Measurements from ENCODE around the gene TNS1. TPM values are rescaled to one million over a fixed set of nuclear protein-coding genes. Genes with fewer than 3 reads are reported as not detected.

Gene TNS1
- total RNA-seq, 1 donor from 2014 or later, result 0.24 TPM

DNA sequence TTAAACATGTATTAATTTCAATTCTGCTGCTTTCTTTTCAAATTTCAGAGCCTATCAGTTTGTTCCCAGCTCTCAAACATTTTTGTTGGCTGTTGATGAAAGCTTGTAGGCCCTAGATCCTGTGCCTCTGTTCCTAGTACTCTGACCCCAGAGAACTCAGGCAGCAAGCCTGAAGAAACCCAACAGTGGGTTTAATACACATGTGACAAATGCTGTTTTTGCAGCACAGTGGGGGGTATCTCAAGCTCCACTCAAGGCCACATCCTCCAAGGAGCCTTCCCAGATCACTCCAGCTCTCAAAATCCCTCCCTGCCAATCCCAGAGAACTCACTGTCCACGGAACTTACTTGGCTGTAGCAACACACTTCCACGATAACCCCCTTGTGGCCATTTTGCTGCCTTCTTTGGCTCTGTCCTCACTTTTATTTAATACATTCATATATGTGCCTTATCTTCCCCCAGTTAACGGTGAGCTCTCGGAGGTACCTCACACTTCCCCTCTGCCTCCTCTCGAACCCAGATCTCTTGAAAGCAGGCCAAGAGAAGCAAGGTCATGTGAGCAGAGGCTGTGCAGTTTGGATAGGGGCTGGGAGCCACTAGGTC, 122.4 kb downstream of the TNS1 start:
- peak overlapping the region; percentile 22 for H3K27ac Mint-ChIP-seq
- Histone ChIP-seq H3K4me3 (no peak overlapping the region), H3K9ac (no peak overlapping the region), H3K36me3 (no peaks in the 10 kb centered on the region), H3K79me2 (ENCODE audit: low read depth) (no peaks in the 10 kb centered on the region), H3F3A (ENCODE audit: low read depth) (no peaks in the 10 kb centered on the region), H3K4me1 (peaks cover 21% of the 10 kb centered on the region), H3K27me3 (peaks cover 8% of the 10 kb centered on the region), H3K27ac (no peak overlapping the region), H3K4me2 (peak overlapping the region; percentile 53), H2AFZ (replicated peaks) (no peak overlapping the region), H3K9me3 (ENCODE audit: low read depth) (no peaks in the 10 kb centered on the region), H4K20me1 (ENCODE audit: low read depth) (peaks cover 9% of the 10 kb centered on the region)
- H3K4me1 Mint-ChIP-seq, result peaks cover 24% of the 10 kb centered on the region
- no peak overlapping the region for H3K4me3 Mint-ChIP-seq
- TF ChIP-seq, protein P1, sequence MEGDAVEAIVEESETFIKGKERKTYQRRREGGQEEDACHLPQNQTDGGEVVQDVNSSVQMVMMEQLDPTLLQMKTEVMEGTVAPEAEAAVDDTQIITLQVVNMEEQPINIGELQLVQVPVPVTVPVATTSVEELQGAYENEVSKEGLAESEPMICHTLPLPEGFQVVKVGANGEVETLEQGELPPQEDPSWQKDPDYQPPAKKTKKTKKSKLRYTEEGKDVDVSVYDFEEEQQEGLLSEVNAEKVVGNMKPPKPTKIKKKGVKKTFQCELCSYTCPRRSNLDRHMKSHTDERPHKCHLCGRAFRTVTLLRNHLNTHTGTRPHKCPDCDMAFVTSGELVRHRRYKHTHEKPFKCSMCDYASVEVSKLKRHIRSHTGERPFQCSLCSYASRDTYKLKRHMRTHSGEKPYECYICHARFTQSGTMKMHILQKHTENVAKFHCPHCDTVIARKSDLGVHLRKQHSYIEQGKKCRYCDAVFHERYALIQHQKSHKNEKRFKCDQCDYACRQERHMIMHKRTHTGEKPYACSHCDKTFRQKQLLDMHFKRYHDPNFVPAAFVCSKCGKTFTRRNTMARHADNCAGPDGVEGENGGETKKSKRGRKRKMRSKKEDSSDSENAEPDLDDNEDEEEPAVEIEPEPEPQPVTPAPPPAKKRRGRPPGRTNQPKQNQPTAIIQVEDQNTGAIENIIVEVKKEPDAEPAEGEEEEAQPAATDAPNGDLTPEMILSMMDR (IDR thresholded peaks at IDR 0.05), result no peak
- TF ChIP-seq EZH2phosphoT487 (IDR thresholded peaks at IDR 0.05) (no peak), EZH2 (IDR thresholded peaks at IDR 0.05) (no peak)
- H3K36me3 Mint-ChIP-seq, result no peaks in the 10 kb centered on the region
- DNase-seq (ENCODE audit: low spot score), result no peak
- peaks cover 11% of the 10 kb centered on the region for H3K27me3 Mint-ChIP-seq (ENCODE audit: insufficient read depth, low read depth)
- no peaks in the 10 kb centered on the region for H3K9me3 Mint-ChIP-seq

DNA sequence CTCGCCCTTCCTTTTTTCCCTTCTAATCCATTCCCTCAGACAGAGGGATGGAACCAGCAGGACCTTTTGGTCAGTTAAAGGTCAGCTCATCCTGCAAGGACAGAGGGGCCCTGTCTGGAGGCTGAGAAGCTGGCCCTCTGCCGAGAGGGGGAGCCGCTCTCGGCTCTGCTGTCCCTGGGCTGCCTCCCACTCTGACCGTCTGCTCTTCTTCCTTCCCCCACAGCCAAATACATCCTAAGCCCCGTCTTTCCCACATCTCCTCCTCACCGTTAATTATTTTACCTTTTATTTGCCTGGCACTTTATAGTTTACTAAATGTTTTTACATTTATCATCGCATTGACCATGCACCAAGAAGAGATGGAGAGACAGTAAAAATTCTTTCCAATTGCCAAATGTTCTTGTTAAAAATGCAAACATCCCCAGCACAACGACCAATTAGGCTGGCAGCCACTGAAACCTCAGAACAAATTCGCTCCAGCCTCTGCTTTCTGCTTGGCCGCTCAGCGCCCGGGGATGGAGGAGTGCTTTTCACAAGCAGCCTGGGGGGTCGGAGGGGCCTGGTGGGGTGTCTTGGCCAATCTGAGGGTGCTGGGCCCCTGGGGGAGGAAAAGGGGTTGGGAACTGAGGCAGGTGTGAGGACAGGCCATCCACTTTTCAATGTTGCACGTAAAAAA, 123.7 kb downstream of the TNS1 start:
- no peaks in the 10 kb centered on the region for H3F3A ChIP-seq (ENCODE audit: low read depth)
- no peak overlapping the region for H2AFZ ChIP-seq (replicated peaks)
- H4K20me1 ChIP-seq (ENCODE audit: low read depth), result peaks cover 9% of the 10 kb centered on the region
- H3K4me3 ChIP-seq, result no peak overlapping the region
- no peaks in the 10 kb centered on the region for H3K9me3 ChIP-seq (ENCODE audit: low read depth)
- H3K36me3 ChIP-seq, result no peaks in the 10 kb centered on the region
- no peak overlapping the region for H3K4me3 Mint-ChIP-seq
- no peaks in the 10 kb centered on the region for H3K9me3 Mint-ChIP-seq
- H3K4me1 Mint-ChIP-seq, result peaks cover 24% of the 10 kb centered on the region
- no peaks in the 10 kb centered on the region for H3K79me2 ChIP-seq (ENCODE audit: low read depth)
- H3K36me3 Mint-ChIP-seq, result no peaks in the 10 kb centered on the region
- no peak overlapping the region for H3K9ac ChIP-seq
- H3K27ac ChIP-seq, result no peak overlapping the region
- TF ChIP-seq EZH2phosphoT487 (IDR thresholded peaks at IDR 0.05) (no peak), EZH2 (IDR thresholded peaks at IDR 0.05) (no peak)
- TF ChIP-seq, protein P1 (IDR thresholded peaks at IDR 0.05), result peak; percentile 49
- H3K27me3 Mint-ChIP-seq (ENCODE audit: insufficient read depth, low read depth), result peaks cover 11% of the 10 kb centered on the region
- H3K27me3 ChIP-seq, result no peaks in the 10 kb centered on the region
- peak overlapping the region; percentile 55 for H3K27ac Mint-ChIP-seq
- peak; percentile 60 for DNase-seq (ENCODE audit: low spot score)
- no peak overlapping the region for H3K4me2 ChIP-seq
- peaks cover 21% of the 10 kb centered on the region for H3K4me1 ChIP-seq

DNA sequence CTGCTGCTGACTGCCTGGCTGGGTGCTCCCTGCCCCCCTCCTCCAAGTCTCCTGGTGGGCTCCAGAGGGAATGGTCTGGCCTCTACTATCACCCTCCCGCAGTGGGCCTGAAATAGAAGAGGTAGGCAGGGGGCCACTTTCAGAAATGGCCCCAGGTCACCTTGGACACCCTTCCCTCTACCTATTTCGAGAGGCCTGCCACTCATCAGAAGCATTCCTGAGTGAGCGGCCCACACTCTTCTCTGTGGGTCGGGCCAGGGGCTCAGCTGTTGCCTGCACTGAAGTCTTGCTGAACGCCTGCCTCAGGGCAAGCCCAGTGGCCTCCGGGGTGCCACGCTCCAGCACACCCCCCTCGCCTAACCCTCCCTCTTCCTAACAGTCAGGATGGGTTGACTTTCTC, 124.9 kb downstream of the TNS1 start:
- no peaks in the 10 kb centered on the region for H3F3A ChIP-seq (ENCODE audit: low read depth)
- Mint-ChIP-seq H3K4me3 (no peak overlapping the region), H3K4me1 (peaks cover 24% of the 10 kb centered on the region), H3K9me3 (no peaks in the 10 kb centered on the region), H3K36me3 (no peaks in the 10 kb centered on the region), H3K27me3 (ENCODE audit: insufficient read depth, low read depth) (peaks cover 9% of the 10 kb centered on the region), H3K27ac (no peak overlapping the region)
- TF ChIP-seq, protein P1 (IDR thresholded peaks at IDR 0.05), result no peak
- TF ChIP-seq EZH2 (IDR thresholded peaks at IDR 0.05) (no peak), EZH2phosphoT487 (IDR thresholded peaks at IDR 0.05) (no peak)
- H3K27ac ChIP-seq, result no peak overlapping the region
- peaks cover 21% of the 10 kb centered on the region for H3K4me1 ChIP-seq
- no peak overlapping the region for H3K4me2 ChIP-seq
- no peaks in the 10 kb centered on the region for H3K27me3 ChIP-seq
- no peaks in the 10 kb centered on the region for H3K9me3 ChIP-seq (ENCODE audit: low read depth)
- H3K9ac ChIP-seq, result no peak overlapping the region
- H3K4me3 ChIP-seq, result no peak overlapping the region
- no peak for DNase-seq (ENCODE audit: low spot score)
- no peak overlapping the region for H2AFZ ChIP-seq (replicated peaks)
- H3K79me2 ChIP-seq (ENCODE audit: low read depth), result no peaks in the 10 kb centered on the region
- peaks cover 9% of the 10 kb centered on the region for H4K20me1 ChIP-seq (ENCODE audit: low read depth)
- no peaks in the 10 kb centered on the region for H3K36me3 ChIP-seq
